Measurements from ENCODE around the gene SLC6A7. TPM values are rescaled to one million over a fixed set of nuclear protein-coding genes. Genes with fewer than 3 reads are reported as not detected.

The SLC6A7 gene
- total RNA-seq, 1 donor from 2014 or later = not detected

GRCh38 chr5:150172556-150172955 lies 17.3 kb upstream of the SLC6A7 start:
- DNase-seq (ENCODE audit: low spot score) = no peak

GRCh38 chr5:150173161-150173560 lies 16.7 kb upstream of the SLC6A7 start:
- DNase-seq (ENCODE audit: low spot score) = no peak

DNA sequence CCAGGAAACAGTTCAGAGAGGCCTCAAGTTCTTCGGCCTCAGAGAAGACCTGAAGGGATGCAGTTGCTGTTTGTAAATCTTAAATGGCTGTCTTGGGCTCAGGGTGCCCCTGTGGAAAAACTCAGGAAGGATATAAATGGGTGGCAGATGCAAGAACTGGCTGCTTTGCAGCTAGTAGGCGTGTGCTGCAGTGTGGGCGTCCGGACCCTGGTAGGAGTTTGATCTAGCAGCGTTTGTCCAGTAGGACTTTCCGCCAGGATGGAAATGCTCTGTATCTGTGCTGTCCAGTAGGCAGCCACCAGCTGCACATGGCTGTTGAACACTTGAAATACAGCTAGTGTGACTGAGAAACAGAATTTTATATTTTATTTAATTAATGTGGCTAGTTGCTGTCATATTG lies 15.6 kb upstream of the SLC6A7 start:
- DNase-seq (ENCODE audit: low spot score) = no peak

- DNase-seq (ENCODE audit: low spot score) = no peak
Observed at GRCh38 chr5:150175076-150175475, 14.8 kb upstream of the SLC6A7 start.

DNA sequence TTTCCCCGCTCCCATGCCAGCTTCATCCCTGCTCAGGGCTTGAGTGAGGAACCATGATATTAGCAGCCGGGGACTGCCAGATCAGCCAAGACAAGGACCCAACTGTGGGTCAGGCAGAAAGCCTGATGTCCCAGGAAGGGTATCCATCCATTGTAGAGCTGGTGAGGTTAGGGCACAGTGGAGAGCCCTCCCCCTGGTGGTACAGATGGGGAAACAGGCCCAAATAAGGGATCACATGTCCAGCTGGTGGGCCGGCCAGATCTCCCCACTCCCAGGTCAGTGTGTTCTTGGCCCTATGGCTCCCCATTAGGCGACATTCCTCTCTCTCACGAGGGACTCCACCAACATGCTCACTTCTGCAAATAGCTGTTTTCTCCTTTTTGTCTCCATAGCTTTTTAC lies 14.3 kb upstream of the SLC6A7 start:
- no peak for DNase-seq (ENCODE audit: low spot score)

- no peak for DNase-seq (ENCODE audit: low spot score)
Observed at GRCh38 chr5:150176745-150177477, 13.0 kb upstream of the SLC6A7 start.

DNA sequence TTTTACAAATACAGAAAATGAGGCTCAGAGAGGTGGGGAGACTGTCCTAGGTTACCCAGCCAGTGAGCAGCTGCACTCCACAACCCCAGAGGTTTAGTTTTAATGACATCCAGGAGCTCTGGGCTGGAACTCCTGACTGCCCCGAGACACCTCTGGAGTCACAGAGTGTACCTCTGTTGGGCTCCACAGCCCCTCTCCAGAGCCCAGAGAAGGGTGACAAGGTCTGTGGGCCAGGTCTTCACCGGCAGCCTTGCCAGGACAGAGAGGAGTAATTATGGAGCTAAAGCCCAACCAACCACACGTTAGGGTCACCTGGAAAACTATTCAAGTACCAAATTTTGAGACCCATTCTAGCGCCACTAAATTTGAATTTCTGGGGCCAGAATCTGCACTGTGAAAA lies 12.1 kb upstream of the SLC6A7 start:
- no peak for DNase-seq (ENCODE audit: low spot score)

- no peak for DNase-seq (ENCODE audit: low spot score)
Observed at GRCh38 chr5:150178262-150178661, 11.6 kb upstream of the SLC6A7 start.

DNA sequence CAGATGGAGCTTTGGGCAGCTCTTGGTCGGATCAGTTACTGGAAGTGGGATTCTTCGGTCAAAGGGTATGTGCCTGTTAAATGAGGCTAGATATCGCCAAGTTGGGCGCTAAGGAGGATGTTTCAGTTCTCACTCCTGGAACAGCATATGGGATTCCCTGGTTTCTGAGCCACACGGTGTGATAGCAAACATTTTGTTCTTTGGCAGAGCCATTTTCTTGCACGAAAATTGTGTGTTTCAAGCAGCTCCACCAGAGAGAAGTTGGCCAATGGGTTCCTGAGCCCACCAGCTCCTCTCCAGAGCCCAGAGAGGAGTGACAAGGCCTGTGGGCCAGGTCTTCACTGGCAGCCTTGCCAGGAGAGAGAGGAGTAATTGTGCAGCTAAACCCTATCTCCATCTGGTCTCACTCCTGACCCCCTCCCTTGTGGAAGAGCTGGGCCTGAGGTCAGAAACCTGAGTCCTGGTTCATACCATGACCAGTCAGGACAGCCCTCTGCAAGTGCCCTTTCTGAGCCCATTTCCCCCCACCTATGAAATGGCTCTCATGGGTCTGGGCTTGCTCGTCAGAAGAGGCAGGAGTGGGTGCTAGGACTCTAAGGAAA lies 10.7 kb upstream of the SLC6A7 start:
- no peak for DNase-seq (ENCODE audit: low spot score)

GRCh38 chr5:150180241-150181026 lies 9.4 kb upstream of the SLC6A7 start:
- peak; percentile 49 for DNase-seq (ENCODE audit: low spot score)

DNA sequence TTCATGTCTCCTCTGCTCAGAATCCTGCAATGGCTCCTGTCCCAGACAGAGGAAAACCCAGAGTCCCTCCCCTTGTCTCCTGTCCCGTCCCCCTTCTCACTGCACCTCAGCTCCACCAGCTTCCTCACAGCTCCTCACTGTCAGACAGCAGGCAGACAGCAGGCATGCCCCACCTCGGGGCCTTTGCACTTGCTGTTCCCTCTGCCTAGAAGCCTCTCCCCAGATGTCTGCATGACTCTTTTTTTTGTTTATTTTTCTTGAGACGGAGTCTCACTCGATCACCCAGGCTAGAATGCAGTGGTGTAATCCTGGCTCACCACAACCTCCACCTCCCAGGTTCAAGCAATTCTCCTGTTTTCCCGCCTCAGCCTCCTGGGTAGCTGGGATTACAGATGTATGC lies 8.8 kb upstream of the SLC6A7 start:
- no peak for DNase-seq (ENCODE audit: low spot score)

- no peak for DNase-seq (ENCODE audit: low spot score)
Observed at GRCh38 chr5:150181766-150182545, 7.9 kb upstream of the SLC6A7 start.

- DNase-seq (ENCODE audit: low spot score) = no peak
Observed at GRCh38 chr5:150182774-150183173, 7.1 kb upstream of the SLC6A7 start.

- DNase-seq (ENCODE audit: low spot score) = no peak
Observed at GRCh38 chr5:150183436-150183835, 6.4 kb upstream of the SLC6A7 start.

DNA sequence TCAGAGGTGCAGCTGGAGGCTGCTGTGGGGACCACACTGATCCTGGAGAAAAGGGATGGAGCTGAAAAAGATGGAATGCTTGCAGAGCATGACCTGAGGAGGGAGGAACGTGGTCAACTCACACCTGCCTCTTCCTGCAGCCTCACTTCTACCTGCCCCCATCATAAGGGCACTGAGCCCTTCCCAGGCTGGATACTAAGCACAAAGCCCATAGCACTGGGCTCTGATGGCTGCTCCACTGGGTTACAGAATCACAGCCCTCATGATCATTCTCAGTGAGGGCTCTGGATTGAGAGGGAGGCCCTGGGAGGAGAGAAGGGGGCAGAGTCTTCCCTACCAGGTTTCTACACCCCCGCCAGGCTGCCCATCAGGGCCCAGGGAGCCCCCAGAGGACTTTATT lies 5.9 kb upstream of the SLC6A7 start:
- no peak for DNase-seq (ENCODE audit: low spot score)

DNA sequence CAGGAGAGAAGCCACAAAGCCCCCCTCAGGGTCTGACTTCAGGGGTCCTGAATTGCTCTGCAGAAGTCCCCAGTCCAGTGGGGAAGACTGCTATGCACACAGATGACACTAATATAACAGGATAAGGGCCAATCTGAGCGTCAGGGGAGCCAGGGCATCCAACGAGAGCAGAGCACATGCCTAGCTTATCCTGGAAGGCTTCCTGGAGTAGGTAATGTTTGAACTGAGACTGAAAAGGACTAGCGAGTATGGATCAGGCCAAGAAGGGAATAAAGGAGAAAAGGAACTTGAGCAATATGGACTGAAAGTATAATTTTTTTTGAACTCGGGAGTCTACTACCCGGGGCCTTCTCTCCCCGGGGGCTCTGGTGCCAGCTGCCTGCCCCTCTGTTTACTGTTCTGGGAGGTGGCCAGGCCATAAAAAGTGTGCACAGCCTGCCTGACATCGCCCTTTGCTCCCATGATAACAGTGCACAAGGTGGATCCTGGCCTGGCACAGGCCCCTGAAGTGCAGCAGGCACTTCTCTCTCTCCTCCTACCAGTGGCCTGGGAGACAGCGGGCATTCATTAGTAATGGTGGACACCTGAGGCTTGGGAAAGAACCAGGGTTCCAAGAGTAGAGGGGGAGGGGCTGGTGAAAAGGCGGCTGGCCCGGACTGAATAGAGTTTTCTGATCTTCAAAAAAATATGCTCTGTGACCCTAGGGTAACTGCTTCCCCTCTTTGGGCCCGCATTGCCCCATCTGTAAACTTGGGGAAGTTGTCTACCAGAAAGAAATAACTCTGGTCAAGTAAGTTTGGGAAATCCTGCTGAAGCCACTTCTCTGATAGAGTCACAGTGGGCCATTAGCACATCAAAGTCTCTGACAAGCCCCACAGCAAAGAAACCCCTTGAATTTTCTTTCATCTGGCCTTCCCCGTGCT lies 4.6 kb upstream of the SLC6A7 start:
- no peak for DNase-seq (ENCODE audit: low spot score)

GRCh38 chr5:150186137-150186536 lies 3.7 kb upstream of the SLC6A7 start:
- DNase-seq (ENCODE audit: low spot score) = no peak

GRCh38 chr5:150186897-150187296 lies 3.0 kb upstream of the SLC6A7 start:
- DNase-seq (ENCODE audit: low spot score) = no peak

DNA sequence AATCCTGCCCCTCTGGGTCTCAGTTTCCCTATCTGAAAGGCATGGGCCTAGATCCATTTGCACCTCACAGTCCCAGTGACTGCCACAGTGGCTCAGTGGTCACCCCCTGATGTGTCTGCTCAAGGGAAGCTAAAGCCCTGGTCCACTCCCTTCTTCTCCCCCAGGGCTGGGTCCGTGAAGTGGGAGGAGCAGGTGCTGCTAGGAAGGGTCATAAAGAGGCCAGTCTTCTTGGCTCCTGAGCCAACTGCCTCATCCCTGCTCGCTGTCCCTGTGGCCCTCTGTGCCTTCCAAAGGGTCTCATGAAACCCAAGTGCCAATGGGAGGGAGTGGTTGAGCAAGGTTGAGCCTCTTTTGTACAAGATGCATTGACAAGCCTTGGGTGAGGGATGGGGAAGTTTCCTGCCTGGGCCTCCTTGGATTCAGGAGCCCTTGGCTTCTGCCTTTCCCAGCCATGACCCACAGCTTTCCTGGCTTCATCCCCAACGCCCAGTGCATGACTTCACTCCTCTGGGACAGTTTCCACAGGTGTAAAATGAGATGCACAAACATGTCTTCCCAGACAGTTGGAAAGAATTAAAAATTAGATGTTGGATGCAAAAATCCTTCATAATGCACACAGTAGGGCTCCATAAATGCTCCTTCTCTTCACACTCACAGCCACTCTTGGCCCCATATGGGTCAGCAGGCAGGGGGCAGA lies 1.6 kb upstream of the SLC6A7 start:
- DNase-seq (ENCODE audit: low spot score) = no peak

GRCh38 chr5:150189326-150189725 lies 536 bp upstream of the SLC6A7 start:
- DNase-seq (ENCODE audit: low spot score) = no peak

All from mucosa of gallbladder (tissue), 1 donor.